Pulmonary artery endothelial cell (primary cell): Measurements from ENCODE around the gene TEAD2. TPM values are rescaled to one million over a fixed set of nuclear protein-coding genes. Genes with fewer than 3 reads are reported as not detected.

Source experiments
- DNase-seq: peaks from one replicate; pipeline ENCODE4 v3.0.0-alpha.2; 2011; ENCODE audit warnings: low read depth, low spot score
- total RNA-seq: library from RNA; depleted of rRNA; stranded (reverse); fragments of >200 nt; gene quantifications from 2 replicates; pipeline ENCODE4 v1.2.3, GENCODE V29; 2014

Gene TEAD2
- total RNA-seq, 1 donor from 2014 or later, result 46.0 TPM

DNA sequence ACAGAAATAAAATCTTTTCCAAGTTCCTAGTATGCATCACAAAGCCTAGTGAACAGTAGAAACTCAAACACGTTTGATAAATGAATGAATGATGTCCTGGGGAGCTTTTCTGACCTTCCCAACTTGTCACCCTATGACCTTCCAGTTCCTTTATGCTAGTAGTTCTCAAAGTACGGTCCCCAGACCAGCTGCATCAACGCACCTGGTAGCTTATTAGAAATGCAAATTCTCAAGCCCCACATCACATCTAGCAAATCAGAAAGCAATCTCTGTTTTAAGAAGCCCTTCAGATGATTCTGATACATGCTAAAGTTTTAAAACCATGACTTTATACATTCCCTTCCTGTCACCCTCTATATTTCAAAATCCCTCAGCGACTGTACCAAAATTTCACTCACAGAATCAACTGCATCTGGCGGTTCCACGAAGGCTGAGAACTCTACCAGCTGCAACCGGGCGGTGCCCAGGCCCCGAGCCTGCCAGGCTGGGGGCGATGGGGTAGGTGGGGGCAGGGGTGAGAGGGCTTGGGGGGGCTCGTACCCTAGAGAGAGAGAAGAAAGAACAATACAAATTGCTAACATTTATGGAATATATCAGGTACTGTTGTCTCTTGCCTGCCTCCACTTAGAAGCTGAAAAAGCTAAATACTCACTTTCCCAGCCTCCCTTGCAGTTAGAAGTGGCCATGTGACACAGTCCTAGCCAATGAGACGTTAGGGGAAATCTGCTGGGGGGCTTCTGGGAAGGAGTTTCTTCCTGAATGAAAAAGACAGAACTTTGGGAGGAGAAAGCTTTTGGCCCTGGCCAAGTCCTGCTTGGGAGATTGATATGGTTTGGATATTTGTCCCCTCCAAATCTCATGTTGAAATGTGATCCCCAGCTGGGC lies 13.7 kb downstream of the TEAD2 start:
- no peak for DNase-seq

DNA sequence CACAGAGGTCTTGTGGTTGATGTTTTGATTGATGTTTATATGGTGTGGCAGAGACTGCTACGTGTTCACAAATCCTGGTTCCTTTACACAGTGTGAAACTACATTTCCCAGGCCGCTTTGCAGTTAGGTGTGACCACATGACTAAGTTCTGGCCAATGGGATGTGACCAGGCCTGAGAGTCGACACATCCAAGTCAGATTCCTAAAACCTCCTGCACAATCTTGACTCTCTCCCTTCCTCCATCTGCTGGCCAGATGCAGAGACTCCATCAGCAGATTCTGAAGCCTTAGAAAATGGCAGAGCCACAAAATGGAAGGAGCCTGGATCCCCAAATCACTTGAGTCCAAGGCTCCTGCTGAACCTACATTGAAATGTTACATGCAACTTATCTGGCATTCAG lies 14.4 kb downstream of the TEAD2 start:
- DNase-seq, result no peak

DNA sequence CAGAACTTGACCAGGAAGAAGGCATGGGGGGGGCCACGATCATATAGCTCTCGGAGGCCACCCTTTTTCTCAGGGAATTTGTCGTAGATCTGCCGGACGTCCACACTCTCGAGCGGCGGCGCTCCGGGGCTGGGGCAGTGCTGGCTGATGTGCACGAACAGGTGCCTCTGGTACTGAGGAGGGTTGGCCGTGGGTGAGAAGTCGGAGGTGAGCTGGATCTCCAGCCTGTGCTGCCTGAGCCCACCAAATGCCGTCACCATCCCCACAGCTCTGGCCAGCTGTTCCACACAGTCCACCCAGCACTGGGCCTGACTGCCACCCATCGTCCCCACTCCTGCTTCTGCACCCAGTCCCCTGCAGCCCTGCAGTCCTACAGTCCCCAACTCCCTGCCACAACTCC lies 15.0 kb downstream of the TEAD2 start:
- no peak for DNase-seq

DNA sequence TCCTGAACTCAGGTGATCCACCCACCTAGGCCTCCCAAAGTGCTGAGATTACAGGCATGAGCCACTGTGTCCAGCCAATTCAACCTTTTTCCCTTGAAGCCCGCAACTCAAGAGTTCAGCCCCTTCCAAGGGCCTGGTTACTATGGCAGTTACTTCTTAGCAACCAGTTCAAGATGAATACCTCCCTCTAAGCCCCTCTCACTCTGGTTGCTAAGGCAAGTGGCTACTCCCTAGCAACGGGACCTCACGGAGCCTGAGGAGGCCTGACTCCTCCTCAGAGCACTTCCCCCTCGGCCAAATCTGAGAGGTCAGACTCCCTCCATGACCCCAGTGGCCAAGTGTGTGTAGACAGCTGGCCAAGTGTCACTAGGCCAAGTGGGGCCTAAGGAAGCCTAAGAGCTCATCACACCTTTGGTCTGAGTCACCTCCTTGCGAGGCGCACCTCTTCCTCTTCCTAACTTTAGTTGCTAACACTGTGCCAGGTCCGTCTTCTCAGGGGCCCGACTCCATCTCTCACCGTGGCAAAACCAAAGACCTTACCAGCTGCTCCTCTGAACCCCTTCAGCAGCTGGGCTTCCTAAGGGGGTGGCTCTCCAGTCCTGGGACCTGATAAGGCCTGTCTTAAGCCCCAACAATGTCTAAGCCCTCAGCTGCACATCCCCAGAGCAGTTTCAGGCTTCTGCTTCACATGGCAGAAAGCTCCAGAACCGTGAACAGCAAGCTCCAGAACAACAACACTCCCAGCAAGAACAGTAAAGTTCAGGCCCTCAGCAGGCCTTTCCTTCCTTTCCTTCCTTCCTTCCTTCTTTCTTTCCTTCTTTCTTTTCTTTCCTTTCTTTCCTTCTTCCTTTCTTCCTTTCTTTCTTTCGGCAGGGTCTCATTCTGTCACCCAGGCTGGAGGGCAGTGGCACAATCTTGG lies 17.5 kb downstream of the TEAD2 start:
- DNase-seq, result no peak

DNA sequence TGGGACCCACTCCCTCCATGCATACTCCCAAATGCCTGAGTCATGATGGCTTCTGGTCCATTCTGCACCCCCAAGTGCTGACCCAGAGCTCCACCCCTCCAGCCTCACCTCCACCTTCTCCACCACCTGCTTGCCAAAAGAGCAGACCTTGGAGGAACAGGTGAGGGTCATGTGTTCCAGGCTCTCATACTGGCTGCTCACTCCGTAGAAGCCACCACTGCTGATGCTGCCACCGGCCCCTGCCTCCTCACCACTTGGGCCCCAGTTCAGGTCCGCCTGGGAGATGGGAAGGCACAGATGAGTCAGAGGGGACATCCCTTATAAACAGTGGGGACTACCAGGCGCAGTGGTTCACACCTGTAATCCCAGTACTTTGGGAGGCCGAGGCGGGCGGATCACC lies 19.1 kb downstream of the TEAD2 start:
- DNase-seq, result no peak

DNA sequence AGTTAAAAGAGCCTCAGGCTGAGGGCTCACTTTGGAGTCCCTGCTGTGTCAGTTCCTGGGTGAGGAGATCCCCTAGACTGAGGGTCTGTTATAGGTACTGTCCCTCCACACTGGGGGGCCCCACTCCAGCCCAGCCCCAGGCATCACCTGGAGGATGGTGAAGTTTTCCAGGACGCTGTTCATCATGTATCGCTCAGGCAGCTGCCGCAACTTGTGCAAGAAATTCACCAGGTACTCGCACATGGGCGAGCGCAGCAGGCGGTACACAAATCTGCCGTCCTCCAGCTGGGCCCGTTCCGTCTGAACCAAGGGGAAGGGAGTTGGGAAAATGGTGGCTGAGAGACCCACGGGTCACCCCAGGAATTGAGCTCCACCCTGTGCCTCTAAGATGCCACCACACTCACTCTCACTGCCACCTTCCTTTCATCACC lies 19.9 kb downstream of the TEAD2 start:
- no peak for DNase-seq

DNA sequence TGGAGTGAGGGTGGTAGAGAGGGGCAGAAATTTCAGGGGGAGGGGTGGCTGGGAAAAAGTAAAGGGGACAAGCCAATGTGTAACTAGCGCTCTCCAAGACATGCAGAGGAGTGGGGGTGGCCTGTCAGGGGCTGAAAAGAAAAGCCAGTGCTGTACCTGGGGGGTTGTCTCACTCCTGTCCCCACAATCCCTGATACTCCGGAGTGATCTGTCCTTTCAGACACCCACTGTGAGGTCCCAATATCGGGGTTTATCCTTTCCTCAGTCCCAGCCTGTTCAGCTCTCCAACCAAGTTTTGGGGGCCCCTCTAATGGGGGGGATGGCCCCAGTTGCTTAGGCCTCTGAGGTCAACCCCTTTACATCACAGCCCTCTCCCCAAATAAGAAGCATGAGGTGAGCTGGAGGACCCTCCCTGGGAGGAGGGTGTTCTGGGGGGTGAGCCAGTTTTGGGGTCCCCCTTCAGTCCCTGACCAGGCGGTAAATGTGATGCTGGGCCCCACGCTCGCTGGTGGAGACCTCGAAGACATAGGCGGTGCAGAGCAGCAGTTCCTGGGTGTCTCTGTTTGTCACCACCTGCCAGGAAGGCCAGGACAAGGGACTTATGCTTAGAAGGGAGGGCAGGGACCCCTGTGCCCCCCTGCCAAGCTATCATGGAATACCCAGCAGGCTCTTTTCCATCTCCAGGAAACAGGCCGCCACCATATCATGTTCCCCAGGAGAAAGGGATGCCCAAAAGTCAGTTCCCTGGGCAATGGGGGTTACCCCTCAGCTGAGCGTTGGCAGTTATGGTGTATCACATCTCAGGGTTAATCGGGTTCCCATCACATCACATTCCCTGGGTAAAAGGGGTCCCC lies 21.1 kb downstream of the TEAD2 start:
- DNase-seq, result no peak

DNA sequence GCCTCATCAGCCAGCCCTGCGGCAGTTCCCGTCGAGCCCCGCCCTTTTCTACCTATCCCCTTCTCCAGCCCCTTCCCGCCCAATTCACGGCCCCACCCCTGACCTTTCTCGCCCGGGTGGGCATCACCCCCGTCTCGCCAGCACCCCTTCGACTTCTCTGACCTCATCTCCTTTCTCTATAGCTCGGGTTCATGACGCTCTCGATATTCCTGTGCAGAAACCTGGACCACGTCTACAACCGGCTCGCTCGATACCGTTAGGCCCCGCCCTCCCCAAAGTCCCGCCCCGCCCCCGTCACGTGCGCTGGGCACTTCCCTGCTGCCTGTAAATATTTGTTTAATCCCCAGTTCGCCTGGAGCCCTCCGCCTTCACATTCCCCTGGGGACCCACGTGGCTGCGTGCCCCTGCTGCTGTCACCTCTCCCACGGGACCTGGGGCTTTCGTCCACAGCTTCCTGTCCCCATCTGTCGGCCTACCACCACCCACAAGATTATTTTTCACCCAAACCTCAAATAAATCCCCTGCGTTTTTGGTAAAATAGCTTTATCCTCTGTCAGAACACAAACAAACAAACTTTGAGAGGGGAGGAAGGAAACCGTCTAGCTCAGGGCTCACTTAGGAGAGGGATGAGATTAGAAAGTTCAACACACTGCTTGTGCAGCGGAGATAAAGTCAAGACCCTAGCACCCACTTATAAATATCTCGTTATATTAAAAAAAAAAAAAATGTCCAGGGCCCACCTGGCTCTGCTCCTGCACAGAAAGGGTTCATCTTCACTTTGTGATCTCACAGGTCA lies 21.9 kb downstream of the TEAD2 start:
- no peak for DNase-seq

DNA sequence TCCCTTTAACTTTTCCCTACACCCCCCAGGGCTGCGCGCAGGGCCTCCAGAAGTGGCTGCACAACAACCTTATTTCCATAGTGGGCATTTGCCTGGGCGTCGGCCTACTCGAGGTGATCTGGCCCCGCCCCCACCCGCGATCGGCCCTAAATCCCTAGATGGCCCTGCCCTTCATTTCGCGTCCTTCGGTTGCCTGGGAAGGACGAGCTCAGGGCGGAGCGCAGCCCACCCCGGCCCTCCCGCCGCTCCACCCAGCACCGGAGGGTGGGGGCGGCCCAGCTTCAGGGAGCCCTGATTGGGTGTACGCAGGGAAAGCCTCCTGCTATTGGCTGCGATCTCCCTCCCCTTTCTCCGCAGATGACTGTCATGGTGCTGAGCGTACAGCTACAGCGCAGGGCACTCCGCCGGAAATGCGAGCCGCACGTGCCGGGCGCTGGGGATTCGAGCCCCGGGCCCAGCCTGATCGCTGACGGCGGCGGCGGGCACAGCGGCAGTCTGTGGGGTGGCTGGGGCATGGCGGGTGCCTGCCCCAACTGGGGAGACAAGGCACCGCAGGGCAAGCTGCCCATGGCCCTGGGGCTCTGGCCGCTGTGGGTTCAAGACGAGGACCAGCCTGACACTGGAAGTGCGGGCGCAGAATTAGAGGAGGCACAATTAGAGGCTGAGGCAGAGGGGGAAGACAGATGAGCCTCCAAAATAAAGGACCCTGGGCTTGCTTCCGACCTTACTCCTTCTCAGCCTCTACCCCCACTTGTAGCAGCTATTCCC lies 22.7 kb downstream of the TEAD2 start:
- DNase-seq, result peak; percentile 65

DNA sequence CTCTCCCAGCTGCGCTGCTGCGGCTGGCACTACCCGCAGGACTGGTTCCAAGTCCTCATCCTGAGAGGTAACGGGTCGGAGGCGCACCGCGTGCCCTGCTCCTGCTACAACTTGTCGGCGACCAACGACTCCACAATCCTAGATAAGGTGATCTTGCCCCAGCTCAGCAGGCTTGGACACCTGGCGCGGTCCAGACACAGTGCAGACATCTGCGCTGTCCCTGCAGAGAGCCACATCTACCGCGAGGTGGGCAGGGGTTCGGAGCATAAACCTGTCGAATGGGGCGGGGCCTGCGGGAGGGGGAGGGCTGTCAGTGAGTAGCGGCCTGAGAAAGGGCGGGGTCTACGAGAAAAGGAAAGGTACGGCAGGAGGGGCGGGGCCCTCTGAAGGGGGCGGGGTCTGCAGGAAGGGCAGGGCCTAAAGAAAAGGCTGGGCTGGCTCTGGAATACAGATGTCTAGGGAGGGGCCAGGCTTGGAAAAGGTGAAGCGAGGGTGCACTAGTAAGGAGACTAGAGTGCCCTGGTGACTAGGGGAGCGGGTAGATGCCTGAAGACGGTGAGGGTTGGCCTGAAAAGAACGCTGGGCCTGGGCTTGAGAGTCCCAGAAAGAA lies 23.4 kb downstream of the TEAD2 start:
- DNase-seq, result no peak

DNA sequence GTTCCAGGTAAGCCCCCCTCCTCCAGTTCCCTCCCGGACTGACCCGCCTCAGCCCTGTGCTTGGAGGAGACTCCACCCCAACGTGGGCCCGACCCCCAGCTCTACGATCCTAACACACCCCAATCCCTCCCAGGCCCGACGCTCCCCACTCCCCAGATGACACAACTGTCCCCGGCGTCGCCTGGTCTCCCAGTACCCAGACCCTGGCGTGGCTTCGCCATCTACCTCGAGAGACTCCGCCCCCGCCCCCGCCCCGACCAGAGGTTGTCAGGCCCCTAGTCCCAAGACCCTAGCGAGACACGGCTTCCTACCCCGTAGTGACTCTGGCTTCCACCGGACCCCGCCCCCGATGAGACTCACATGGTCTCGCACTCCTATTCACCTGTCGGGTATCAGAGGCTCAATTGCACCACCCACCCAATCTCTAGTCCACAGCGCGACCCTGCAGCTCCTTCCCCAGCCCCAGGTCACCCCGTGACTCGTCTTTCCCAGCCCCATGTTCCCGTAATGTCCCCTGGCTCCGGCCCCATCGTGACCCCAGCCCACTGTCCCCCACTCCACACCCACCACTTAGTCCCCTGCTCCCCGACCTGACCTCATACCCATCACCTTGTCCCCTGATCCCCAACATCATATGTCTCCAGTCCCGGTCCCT lies 24.1 kb downstream of the TEAD2 start:
- DNase-seq, result no peak

DNA sequence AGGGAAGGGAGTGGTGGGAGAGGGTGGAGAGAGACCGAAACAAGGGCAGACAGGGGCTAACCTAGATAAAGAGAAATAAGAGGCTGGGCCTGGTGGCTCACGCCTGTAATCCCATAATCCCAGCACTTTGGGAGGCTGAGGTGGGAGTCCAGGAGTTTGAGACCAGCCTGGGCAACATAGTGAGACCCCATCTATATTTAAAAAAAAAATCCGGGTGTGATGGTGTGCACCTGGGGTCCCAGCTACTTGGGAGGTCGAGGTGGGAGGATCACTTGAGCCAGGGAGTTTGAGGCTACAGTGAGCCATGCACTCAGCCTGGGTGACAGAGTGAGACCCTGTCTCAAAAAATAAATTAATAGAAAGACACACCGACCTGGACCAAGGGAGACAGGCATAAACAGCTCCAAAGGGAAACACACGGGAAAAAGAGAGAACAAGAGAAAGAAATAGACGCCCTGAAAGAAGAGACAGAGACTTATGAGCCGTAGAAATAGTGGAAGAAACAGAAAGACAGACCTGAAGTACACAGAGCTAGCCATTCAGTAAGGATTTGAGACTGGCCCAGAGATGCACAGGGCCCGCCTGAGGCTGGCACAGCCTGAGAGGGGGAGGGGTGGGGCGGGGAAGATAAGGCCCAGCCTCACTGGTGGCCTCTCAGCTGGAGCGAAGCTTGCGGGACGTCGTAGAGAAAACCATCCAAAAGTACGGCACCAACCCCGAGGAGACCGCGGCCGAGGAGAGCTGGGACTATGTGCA lies 24.8 kb downstream of the TEAD2 start:
- DNase-seq, result no peak

DNA sequence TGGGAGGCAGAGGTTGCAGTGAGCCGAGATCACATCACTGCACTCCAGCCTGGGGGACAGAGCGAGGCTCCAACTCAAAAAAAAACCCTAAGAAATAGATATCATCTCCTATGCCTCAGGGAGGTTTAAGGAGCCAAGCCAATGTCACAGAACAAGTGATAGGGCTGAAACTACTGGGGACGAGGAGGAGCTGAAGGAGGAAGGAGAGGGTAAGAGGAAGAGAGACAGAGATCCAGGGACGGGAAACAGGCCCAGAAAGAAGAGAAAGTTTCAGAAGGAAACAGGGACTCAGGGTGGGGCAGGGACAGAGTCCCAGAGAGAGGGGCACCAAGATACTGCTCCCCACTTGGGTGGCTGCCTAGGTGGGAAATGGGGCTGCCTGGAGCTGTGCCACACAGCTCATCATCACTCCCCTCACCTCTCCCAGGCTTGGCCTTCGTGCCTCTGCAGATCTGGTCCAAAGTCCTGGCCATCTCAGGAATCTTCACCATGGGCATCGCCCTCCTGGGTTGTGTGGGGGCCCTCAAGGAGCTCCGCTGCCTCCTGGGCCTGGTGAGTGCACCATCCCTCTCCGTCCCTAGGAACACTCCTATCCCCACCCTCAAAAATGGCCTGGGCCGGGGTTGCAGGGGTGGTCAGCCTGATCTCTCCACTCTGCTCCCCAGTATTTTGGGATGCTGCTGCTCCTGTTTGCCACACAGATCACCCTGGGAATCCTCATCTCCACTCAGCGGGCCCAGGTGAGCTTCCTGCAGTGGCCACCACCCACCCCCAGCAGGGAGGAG lies 25.5 kb downstream of the TEAD2 start:
- no peak for DNase-seq

DNA sequence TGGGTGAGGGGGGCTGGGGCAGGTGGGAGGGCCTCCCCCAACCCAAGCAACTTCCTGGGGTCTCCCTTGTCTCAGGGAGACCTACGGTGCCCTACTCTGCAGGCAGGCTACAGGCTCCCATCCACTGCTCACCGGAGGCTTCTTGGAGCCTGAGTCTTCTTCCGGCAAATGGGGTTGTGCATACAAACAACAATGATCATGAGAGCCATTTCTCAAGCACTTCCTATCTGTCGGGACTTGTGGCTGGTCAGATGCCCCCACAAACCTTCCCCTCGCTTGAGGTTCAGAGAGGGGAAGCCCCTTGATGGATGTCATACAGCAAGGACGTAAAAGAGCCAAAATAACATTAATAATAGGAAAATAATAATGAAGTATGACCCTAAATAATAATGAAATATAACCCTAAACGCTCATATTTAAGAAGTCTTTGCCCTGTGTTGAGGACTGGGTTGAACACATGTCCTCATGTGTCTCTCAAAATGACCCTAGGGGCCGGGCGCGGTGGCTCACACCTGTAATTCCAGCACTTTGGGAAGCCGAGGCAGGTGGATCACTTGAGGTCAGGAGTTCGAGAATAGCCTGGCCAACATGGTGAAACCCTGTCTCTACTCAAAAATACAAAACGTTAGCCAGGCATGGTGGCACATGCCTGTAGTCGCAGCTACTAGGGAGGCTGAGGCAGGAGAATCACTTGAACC lies 26.3 kb downstream of the TEAD2 start:
- no peak for DNase-seq

DNA sequence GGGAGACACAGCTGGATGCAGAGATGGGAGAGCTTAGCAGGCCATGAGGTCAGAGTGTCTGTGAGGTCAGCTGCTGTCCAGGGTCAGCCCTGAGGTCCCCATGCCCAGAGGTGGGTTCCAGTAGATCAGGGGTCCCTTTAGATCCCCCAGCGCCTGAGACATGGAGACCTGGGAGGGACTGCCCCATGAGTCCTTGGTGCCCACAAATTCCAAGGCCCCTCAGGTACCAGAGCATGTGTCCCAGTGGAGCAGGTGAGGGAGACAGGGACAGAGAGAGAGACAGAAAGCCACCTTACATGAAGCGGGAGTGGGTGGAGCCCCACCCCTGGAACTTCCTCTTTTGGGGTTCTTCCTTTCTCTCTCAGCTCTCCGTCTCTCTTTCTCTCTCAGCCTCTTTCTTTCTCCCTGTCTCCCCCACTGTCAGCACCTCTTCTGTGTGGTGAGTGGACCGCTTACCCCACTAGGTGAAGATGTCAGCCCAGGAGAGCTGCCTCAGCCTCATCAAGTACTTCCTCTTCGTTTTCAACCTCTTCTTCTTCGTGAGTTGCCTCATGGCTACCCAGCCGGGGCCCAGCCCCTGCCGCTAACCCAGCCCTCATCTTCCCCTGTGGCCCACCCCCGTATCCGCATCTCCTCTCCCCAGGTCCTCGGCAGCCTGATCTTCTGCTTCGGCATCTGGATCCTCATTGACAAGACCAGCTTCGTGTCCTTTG lies 27.0 kb downstream of the TEAD2 start, which contains the start of gene CD37:
TSS of gene CD37 (plus strand) at position 336 of the 713 bp plus-strand sequence. CDS start at position 471, 135 bp downstream.
- no peak for DNase-seq

DNA sequence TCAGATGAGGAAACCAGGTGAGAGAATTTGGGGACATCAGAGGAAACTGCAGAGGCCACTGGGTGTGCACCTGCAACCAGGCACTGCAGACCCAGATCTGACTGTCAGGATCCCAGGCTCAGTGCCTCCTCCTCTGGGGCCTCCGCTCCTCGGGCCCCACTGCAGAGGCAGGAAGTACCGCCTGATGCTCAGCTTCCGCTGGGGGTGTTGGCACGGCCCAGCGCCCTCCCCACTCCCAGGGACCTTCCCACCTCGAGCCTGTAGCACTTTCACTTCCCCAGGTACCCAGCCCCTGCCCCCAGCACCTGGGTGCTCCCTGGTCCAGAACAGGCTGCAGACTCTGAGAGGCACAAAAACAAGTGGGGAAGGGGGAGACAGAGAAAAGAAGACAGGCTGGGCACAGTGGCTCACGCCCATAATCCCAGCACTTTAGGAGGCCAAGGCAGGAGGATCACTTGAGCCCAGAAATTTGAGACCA lies 28.4 kb downstream of the TEAD2 start:
- no peak for DNase-seq
